Activated CD4-positive, alpha-beta memory T cell treated with anti-CD3 and anti-CD28 coated beads for 36 hours (primary cell): Measurements from ENCODE around the gene TXNRD2. TPM values are rescaled to one million over a fixed set of nuclear protein-coding genes. Genes with fewer than 3 reads are reported as not detected.
A peak's percentile ranks its signal among the peaks of the same experiment; 100 is the strongest.

Experiments used
- CTCF ChIA-PET: fragments of 350-600 bp; sonication (Branson Sonifier 250); formaldehyde crosslinking; loops from one replicate; lab custom pipeline; 2021; ENCODE audit warnings: antibody characterized with exemption, inconsistent platforms; lab: Charles Lee
- POLR2A ChIA-PET: fragments of 350-600 bp; sonication (Branson Sonifier 250); formaldehyde crosslinking; loops from one replicate; lab custom pipeline; 2021; ENCODE audit warnings: antibody characterized with exemption; lab: Charles Lee
- DNase-seq: peaks from one replicate; pipeline ENCODE4 v3.0.0-alpha.2; 2020
- H3K27ac Mint-ChIP-seq: one replicate; pipeline ENCODE4 v1.8.0; 2021; ENCODE audit warnings: mixed read lengths
- H3K27me3 Mint-ChIP-seq: one replicate; pipeline ENCODE4 v1.8.0; 2021; ENCODE audit warnings: mixed read lengths
- H3K36me3 Mint-ChIP-seq: one replicate; pipeline ENCODE4 v1.8.0; 2021; ENCODE audit warnings: mixed read lengths
- H3K4me1 Mint-ChIP-seq: one replicate; pipeline ENCODE4 v1.8.0; 2021; ENCODE audit warnings: low read depth, mixed read lengths
- H3K4me3 Mint-ChIP-seq: one replicate; pipeline ENCODE4 v1.8.0; 2021; ENCODE audit warnings: mild to moderate bottlenecking, mixed read lengths
- H3K9me3 Mint-ChIP-seq: one replicate; pipeline ENCODE4 v1.8.0; 2021; ENCODE audit warnings: mixed read lengths
- intact Hi-C: fragments of 100-400 bp; cut with micrococcal nuclease; formaldehyde crosslinking; loops from one replicate; pipeline ENCODE4 v1.15.1; 2023
- total RNA-seq, 2 experiments: library from RNA; stranded (reverse); gene quantifications; one replicate each; pipeline ENCODE4 v1.2.3, GENCODE V29; 2021

TXNRD2 gene
- total RNA-seq, 2 experiments from 2014 or later: 23.3 to 23.4 TPM

DNA sequence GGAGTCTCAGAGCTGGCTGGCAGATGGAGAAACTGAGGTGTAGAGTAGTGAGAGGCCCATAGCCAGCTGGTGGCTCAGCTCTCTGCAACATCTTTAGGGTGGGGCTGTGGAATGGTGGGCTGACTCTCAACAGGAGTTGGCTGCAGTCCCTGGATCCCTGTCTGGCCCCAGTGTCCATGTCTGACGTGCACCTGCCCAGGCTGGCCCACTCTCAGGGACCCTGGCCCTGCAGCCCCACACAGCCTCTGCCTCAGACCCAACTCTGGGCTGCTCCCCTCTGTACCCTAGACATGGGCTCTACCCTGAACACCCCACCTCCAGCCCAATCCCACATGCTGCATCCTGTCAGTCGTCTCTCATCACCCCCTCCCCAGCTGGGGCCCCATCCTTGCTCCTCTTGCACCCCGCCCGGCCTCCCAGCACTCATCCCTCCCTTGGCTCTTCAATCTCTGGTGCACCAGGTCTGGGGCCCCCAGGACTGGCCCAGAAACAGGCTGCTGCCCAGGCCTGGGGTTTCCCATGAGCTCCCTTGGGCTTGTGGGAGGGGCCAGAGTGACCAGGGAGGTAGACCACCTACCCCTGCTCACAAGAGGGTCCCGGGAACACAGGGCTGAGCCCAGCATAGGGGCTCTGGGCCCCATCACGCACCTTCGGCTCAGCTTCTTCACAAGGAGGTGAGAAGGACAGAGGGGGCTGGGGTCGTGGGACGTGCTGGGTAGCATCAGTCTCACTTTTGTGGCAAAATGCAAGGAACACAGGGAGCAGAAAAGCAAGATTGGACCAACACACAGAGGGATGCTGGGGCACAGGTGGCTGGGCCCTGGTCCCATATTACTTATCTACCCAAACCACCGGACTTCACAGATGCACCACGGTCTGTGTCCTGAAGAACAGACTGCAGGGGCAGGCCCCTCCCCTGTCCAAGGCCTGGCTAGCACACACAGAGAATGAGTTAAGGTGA is 43.5 kb upstream of the TXNRD2 start:
- intact Hi-C loops: no loop called here
- no peak overlapping the region for H3K4me3 Mint-ChIP-seq
- H3K27ac Mint-ChIP-seq: no peak overlapping the region
- POLR2A ChIA-PET: interaction anchor here (0.5 kb wide), 1 partner anchor 36 kb away, joined by 3 read pairs; no protein-coding TSS in a partner anchor
- CTCF ChIA-PET: interaction anchor here (1.5 to 1.6 kb wide), 2 partner anchors 15 to 22 kb away, joined by 3 to 6 read pairs; no protein-coding TSS in a partner anchor
- no peaks in the 10 kb centered on the region for H3K4me1 Mint-ChIP-seq
- H3K36me3 Mint-ChIP-seq: no peaks in the 10 kb centered on the region
- no peak for DNase-seq
- H3K9me3 Mint-ChIP-seq: no peaks in the 10 kb centered on the region
- H3K27me3 Mint-ChIP-seq: peaks cover 2% of the 10 kb centered on the region

DNA sequence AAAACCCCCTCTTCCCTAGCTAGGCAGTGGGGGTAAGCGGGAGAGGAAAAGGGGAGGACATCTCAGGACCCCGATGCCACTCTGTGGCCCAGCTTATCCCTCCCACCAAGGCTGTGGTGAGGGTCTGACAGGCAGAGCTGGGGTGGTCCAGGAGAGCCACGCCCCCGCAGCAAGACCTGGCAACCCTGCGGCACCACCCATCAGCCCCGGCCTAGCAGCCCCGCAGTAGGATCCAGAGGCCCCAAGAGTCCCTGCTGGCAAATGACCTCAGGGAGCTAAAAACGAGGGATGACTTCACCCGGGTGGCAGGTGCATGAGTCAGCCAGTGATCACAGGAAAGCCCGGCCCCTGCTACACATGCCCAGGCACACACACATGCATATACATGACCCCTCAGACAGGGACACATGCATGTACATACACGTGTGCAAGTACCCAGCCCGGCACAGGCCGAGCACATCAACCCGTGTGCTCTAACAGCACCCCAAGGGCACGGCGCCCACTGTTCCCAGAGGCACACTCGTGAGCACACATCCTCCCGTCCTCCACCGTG is 42.7 kb upstream of the TXNRD2 start:
- peak; percentile 25 for DNase-seq
- Mint-ChIP-seq H3K4me1 (no peaks in the 10 kb centered on the region), H3K36me3 (no peaks in the 10 kb centered on the region), H3K27me3 (peaks cover 2% of the 10 kb centered on the region), H3K4me3 (no peak overlapping the region), H3K9me3 (no peaks in the 10 kb centered on the region), H3K27ac (no peak overlapping the region)
- POLR2A ChIA-PET: no interaction called here
- CTCF ChIA-PET: interaction anchor here (1.5 to 1.6 kb wide), 2 partner anchors 14 to 21 kb away, joined by 3 to 6 read pairs; no protein-coding TSS in a partner anchor
- intact Hi-C loops: no loop called here

DNA sequence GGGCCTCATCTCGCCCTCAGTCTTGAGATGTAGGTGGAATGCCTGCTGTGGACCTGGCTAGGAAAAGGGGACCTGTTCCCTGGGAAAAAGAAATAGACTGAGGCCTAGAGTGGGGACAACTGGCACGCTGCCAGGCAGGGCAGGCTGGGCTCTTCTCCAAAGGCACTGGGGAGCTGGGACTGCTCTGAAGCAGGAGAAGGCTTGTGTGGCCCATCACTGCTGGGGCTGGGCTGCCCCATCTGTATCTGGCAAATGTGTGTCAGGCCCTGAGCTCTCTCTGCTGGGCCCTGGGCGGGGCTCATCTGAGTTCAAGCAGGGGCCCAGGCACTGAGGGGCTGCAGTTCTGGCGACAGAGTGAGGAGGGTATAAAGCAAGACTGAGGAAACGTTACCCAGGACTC is 42.1 kb upstream of the TXNRD2 start:
- Mint-ChIP-seq H3K9me3 (no peaks in the 10 kb centered on the region), H3K4me3 (no peak overlapping the region), H3K4me1 (no peaks in the 10 kb centered on the region), H3K27ac (no peak overlapping the region), H3K27me3 (peaks cover 2% of the 10 kb centered on the region), H3K36me3 (no peaks in the 10 kb centered on the region)
- ChIA-PET CTCF (interaction anchor here (1.5 kb wide), 1 partner anchor 21 kb away, joined by 3 read pairs; no protein-coding TSS in a partner anchor), POLR2A (no interaction called here)
- no peak for DNase-seq
- intact Hi-C loops: no loop called here

- H3K27me3 Mint-ChIP-seq: peaks cover 2% of the 10 kb centered on the region
- POLR2A ChIA-PET: no interaction called here
- CTCF ChIA-PET: interaction anchor here (1.5 kb wide), 1 partner anchor 20 kb away, joined by 3 read pairs; no protein-coding TSS in a partner anchor
- H3K9me3 Mint-ChIP-seq: no peaks in the 10 kb centered on the region
- H3K4me3 Mint-ChIP-seq: no peak overlapping the region
- no peaks in the 10 kb centered on the region for H3K36me3 Mint-ChIP-seq
- DNase-seq: no peak
- intact Hi-C loops: no loop called here
- no peak overlapping the region for H3K27ac Mint-ChIP-seq
- H3K4me1 Mint-ChIP-seq: no peaks in the 10 kb centered on the region
Observed at GRCh38 chr22:19982991-19983578, 41.5 kb upstream of the TXNRD2 start.

DNA sequence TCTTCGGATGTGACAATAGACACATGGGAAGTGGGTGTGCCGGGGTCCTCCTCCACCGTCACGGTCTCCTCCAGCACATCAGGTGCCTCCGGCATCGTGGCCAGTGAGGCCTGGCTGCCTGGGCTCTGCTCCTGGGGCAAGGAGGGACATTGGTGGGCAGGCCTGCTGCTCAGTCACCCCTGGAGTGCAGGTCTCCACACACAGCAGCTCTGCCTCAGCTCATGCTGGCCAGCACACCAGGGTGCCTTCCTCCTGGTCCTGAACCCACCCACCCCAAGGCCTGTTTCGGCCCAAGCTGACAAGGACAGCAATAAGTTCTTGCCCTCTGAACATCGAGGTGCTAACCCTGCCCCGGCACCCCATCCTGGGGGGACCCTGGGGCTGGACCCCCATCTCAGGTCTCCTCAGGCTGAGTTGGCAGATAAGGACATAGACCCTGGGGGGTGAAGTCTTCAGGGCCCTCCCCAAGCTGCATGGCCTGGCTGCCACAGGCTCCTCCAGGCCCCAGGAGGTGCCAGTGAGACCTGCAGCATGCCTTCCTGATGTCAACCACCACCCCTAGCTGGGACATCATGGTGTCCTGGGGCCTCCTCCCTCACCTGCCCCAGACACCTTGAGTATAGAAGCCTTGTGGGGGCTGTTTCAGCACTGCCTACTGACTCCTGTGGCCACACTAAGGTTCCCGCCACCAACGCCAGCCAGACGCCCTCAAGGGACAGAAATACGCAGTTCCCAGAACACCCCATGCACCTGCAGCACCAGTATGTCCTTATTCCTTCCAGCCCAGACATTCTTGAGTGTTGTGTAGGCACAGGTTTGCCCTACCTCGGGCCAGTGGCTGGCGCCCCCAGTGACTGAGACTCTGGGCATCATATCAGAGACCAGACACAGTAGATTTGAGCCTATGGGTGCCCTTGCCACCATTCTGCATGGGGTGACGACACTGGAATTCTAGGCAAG is 40.6 kb upstream of the TXNRD2 start:
- Mint-ChIP-seq H3K27ac (no peak overlapping the region), H3K9me3 (no peaks in the 10 kb centered on the region), H3K36me3 (no peaks in the 10 kb centered on the region), H3K27me3 (peaks cover 2% of the 10 kb centered on the region), H3K4me1 (no peaks in the 10 kb centered on the region), H3K4me3 (no peak overlapping the region)
- ChIA-PET POLR2A (interaction anchor here (0.6 kb wide), 1 partner anchor 42 kb away, joined by 3 read pairs; no protein-coding TSS in a partner anchor), CTCF (no interaction called here)
- intact Hi-C loops: no loop called here
- no peak for DNase-seq

DNA sequence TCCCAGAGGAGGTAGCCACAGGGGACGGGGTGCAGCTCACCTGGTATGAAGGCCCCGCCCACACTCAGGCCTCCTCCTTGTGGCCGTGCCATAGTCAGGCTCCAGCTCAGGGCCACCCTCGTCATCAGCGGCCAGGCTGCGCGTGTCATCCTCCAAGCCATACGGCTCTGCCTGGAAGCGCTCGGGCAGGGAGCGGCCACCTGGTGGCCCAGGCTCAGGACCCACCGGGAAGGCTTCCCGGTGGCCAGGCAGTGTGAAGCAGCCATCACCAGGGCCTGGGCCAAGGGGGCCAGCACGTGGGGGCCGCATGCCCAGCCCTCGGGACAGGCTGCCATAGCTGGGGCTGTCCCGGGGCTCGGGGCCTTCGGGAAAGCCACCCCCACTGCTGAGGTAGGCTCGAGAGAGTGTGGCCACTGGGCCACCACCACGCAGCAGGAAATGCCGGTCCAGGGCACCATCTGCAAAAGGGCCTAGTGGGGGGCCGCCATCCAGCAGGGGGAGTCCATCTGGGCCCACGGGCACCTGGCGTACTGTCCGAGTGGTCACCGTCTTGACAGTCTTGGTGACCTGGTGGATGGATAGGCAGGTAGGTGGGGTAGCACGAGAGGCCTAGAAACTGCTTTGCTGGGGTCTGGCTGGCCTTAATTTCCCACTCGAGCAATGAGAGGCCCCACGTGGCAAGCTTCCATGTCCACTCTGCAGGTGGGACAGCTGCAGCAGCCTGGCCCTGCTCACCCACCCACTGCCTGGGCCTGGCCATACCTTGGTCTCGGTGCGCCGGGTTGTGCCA is 39.7 kb upstream of the TXNRD2 start:
- peaks cover 2% of the 10 kb centered on the region for H3K27me3 Mint-ChIP-seq
- H3K36me3 Mint-ChIP-seq: no peaks in the 10 kb centered on the region
- ChIA-PET POLR2A (no interaction called here), CTCF (interaction anchor here (0.6 kb wide), 1 partner anchor 60 kb away, joined by 3 read pairs; no protein-coding TSS in a partner anchor)
- DNase-seq: no peak
- no peaks in the 10 kb centered on the region for H3K9me3 Mint-ChIP-seq
- H3K4me3 Mint-ChIP-seq: no peak overlapping the region
- intact Hi-C loops: no loop called here
- H3K4me1 Mint-ChIP-seq: no peaks in the 10 kb centered on the region
- no peak overlapping the region for H3K27ac Mint-ChIP-seq

- intact Hi-C loops: no loop called here
- ChIA-PET POLR2A (no interaction called here), CTCF (interaction anchor here (0.6 kb wide), 1 partner anchor 59 kb away, joined by 3 read pairs; no protein-coding TSS in a partner anchor)
Observed at GRCh38 chr22:19980766-19981165, 39.1 kb upstream of the TXNRD2 start.

GRCh38 chr22:19979712-19980493 is 38.3 kb upstream of the TXNRD2 start:
- H3K27ac Mint-ChIP-seq: no peak overlapping the region
- ChIA-PET POLR2A (no interaction called here), CTCF (interaction anchor here (1.2 kb wide), 1 partner anchor 33 kb away, joined by 3 read pairs; no protein-coding TSS in a partner anchor)
- no peaks in the 10 kb centered on the region for H3K4me1 Mint-ChIP-seq
- DNase-seq: no peak
- H3K9me3 Mint-ChIP-seq: no peaks in the 10 kb centered on the region
- no peaks in the 10 kb centered on the region for H3K27me3 Mint-ChIP-seq
- H3K36me3 Mint-ChIP-seq: no peaks in the 10 kb centered on the region
- H3K4me3 Mint-ChIP-seq: no peak overlapping the region
- intact Hi-C loops: no loop called here

More at GRCh38 chr22:19980766-19981165, 39.1 kb upstream of the TXNRD2 start:
- peaks cover 2% of the 10 kb centered on the region for H3K27me3 Mint-ChIP-seq
- no peak overlapping the region for H3K27ac Mint-ChIP-seq
- no peak overlapping the region for H3K4me3 Mint-ChIP-seq
- H3K36me3 Mint-ChIP-seq: no peaks in the 10 kb centered on the region
- DNase-seq: no peak
- no peaks in the 10 kb centered on the region for H3K9me3 Mint-ChIP-seq
- H3K4me1 Mint-ChIP-seq: no peaks in the 10 kb centered on the region

DNA sequence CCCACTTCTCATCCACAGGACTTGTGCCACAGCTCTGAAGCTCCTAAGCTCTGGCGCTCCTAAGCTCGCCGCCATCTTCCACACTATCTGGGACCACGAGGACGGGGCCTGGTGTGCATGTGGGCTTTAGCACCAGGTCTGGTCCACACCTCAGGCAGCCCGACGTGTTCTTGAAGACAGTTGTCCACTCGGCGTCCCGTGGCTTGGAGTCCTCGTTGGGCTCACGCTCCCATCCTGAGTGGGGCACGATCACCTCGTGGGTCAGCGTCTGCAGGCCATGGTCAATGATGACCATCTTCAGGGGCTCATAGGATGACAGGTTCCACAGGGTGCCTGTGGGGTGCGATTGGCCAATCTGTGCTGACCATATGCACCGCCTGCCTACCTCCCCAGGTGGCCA is 37.1 kb upstream of the TXNRD2 start:
- ChIA-PET POLR2A (no interaction called here), CTCF (interaction anchor here (1.2 kb wide), 1 partner anchor 34 kb away, joined by 3 read pairs; no protein-coding TSS in a partner anchor)
- H3K27me3 Mint-ChIP-seq: no peaks in the 10 kb centered on the region
- H3K9me3 Mint-ChIP-seq: no peaks in the 10 kb centered on the region
- no peaks in the 10 kb centered on the region for H3K36me3 Mint-ChIP-seq
- DNase-seq: no peak
- intact Hi-C loops: no loop called here
- H3K4me3 Mint-ChIP-seq: no peak overlapping the region
- H3K4me1 Mint-ChIP-seq: no peaks in the 10 kb centered on the region
- no peak overlapping the region for H3K27ac Mint-ChIP-seq
